ENCODE data around the gene FOXD3.
A peak's percentile ranks its signal among the peaks of the same experiment; 100 is the strongest.

Gene FOXD3

DNA sequence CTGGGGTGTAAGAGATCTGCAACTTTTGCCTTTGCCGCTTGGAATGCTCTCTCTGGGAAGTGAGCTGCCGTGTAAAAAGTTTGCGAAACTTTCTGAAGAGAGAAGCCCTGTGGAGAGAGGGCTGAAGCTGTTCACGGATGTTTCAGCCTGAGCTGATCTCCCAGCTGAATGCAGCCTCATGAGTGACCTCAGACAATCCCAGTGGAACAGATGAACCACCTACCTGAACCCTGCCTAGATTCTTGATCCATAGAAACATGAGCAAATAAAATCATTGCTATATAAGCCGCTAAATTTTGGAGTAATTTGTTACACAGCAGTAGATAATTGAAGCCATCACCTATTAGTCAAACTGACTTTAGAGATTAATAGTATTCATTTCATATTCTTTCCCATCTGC, 40.6 kb downstream of the FOXD3 start:
- Histone ChIP-seq H3K4me3 (no peak overlapping the region), H3K27ac (no peak overlapping the region)
- DNase-seq (ENCODE audit: low spot score), result no peak
- TF ChIP-seq, protein P1, sequence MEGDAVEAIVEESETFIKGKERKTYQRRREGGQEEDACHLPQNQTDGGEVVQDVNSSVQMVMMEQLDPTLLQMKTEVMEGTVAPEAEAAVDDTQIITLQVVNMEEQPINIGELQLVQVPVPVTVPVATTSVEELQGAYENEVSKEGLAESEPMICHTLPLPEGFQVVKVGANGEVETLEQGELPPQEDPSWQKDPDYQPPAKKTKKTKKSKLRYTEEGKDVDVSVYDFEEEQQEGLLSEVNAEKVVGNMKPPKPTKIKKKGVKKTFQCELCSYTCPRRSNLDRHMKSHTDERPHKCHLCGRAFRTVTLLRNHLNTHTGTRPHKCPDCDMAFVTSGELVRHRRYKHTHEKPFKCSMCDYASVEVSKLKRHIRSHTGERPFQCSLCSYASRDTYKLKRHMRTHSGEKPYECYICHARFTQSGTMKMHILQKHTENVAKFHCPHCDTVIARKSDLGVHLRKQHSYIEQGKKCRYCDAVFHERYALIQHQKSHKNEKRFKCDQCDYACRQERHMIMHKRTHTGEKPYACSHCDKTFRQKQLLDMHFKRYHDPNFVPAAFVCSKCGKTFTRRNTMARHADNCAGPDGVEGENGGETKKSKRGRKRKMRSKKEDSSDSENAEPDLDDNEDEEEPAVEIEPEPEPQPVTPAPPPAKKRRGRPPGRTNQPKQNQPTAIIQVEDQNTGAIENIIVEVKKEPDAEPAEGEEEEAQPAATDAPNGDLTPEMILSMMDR (IDR thresholded peaks at IDR 0.05), result no peak

DNA sequence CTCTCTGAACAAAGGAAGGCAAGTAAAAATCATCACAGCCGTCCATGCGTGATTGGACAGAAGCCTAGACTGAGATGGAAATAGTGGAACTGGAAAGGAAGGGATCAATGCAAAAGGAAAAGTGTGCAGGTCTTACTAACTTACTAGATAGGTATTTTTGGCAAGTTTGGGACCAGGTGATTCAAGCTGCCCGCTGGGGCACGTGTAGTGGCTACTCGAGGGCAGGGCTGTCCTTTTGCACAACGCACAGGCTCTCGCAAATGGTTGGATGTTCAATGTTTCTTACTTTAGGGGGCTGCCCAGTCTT, 44.5 kb downstream of the FOXD3 start:
- TF ChIP-seq, protein P1 (IDR thresholded peaks at IDR 0.05), result no peak
- H3K4me3 ChIP-seq, result peak overlapping the region; percentile 82
- DNase-seq (ENCODE audit: low spot score), result no peak
- H3K27ac ChIP-seq, result peak overlapping the region in 1 of 2 donors; percentile 86

DNA sequence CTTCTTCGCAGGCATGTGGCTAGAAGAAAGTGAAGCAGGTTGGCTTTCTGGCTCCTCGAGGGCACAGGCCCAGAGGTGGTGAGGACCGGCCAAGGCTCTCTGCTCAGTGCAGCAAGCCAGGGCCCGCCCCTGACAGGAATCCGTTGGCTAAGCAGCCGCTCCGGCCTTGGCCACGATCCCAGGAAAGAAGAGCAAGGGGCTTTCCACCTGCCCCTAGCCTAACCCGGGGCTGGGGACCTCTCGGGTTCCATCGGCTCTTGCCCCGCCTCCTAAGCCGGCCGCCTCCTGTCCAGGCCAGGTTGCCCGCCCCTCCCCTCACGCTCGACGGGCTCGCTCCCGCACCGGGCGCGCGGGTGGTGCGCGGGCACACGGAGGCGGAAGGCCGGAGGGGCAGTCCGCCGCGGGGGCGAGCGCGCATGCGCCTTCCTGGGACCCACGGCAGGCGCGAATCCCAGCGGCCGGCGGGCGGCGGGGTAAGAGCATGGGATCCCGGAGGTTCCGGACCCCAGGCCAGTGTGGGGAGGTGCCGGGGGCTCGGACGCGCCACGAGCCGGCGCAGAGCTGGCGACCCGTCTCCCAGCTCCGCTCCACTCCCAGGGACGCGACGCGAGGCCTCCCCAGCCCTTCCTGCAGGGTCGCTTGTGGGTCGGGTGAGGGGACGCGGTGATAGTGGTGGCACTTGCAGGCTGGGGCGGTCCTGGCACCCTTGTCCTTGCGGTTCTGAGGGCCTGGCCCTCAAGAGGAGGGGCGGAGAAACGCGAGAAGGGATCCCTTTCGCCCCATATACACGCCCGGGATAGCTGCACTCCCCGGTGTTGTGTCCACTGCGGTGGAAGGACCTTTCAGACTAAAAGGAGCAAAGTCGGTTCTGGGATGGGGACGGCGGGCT, 45.1 kb downstream of the FOXD3 start, which contains the start of gene ALG6:
TSS of gene ALG6 (plus strand) at position 413 of the 889 bp plus-strand sequence. CDS start 3,351 bp downstream, outside the sequence.
- DNase-seq (ENCODE audit: low spot score), result peak; percentile 90
- peak within 1 kb of the TSS; percentile 82 for H3K4me3 ChIP-seq
- TF ChIP-seq, protein P1 (IDR thresholded peaks at IDR 0.05), result no peak
- peak within 1 kb of the TSS; percentile 47 to 86 for H3K27ac ChIP-seq

DNA sequence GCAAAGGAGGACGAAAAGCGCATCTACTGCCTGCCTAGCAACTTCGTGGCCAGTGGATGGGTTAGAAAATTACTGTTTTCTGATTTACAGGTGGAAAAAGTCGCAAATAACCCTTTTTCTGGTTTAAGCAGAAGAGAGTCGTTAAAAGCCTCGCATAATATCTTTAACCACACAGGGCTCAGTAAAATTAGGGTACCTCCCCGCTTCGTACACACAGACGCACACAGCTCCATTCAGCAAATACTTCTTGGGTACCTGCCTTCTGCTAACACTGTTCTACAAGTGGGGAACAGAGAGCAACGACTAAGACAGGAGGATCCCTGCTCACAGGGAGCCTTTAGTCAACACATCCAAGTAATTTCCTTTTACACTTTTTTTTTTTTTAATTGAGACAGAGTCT, 45.8 kb downstream of the FOXD3 start:
- H3K27ac ChIP-seq, result peak overlapping the region; percentile 47 to 86
- peak overlapping the region; percentile 82 for H3K4me3 ChIP-seq
- DNase-seq (ENCODE audit: low spot score), result no peak
- TF ChIP-seq, protein P1 (IDR thresholded peaks at IDR 0.05), result no peak
